GM23338 (cell line): ENCODE data around the gene PHLDB2.

Experiments used
- CREB1 ChIP-seq: fragments of 250-450 bp; sonication (Bioruptor Pico); IDR thresholded peaks from 2 replicates; pipeline ENCODE4 v1.5.0; 2020; ENCODE audit warnings: low read depth, mild to moderate bottlenecking, moderate library complexity
- ETS1 ChIP-seq: IDR thresholded peaks from 2 replicates; pipeline ENCODE4 v1.6.1; 2016; ENCODE audit warnings: antibody characterized with exemption
- EZH2 ChIP-seq: fragments of 200-600 bp; sonication (generic); IDR thresholded peaks from one replicate; pipeline ENCODE4 v1.8.0; 2017; ENCODE audit warnings: antibody characterized with exemption, mild to moderate bottlenecking, low read depth; ENCODE audit not compliant: unreplicated experiment
- EZH2phosphoT487 ChIP-seq: fragments of 200-600 bp; sonication (generic); IDR thresholded peaks from one replicate; pipeline ENCODE4 v1.8.1; 2018; ENCODE audit warnings: antibody characterized with exemption; ENCODE audit not compliant: unreplicated experiment
- JUNB ChIP-seq: IDR thresholded peaks from one replicate; pipeline ENCODE4 v1.6.1; 2016; ENCODE audit warnings: antibody characterized with exemption; ENCODE audit not compliant: unreplicated experiment
- NANOG ChIP-seq: IDR thresholded peaks from 2 replicates; pipeline ENCODE4 v1.6.1; 2016; ENCODE audit warnings: antibody characterized with exemption, borderline replicate concordance
- POLR2AphosphoS5 ChIP-seq: IDR thresholded peaks from 2 replicates; pipeline ENCODE4 v1.6.1; 2016; ENCODE audit warnings: antibody characterized with exemption, low read depth
- REST ChIP-seq: IDR thresholded peaks from one replicate; pipeline ENCODE4 v1.6.1; 2018; ENCODE audit warnings: antibody characterized with exemption; ENCODE audit not compliant: unreplicated experiment
- STAT1 ChIP-seq: IDR thresholded peaks from one replicate; pipeline ENCODE4 v1.6.1; 2016; ENCODE audit warnings: antibody characterized with exemption; ENCODE audit not compliant: unreplicated experiment
- ZNF114 ChIP-seq: fragments of 250-450 bp; sonication (Bioruptor Pico); IDR thresholded peaks from 2 replicates; pipeline ENCODE4 v1.5.0; 2020; ENCODE audit warnings: mild to moderate bottlenecking, moderate library complexity
- ZNF331 ChIP-seq: fragments of 250-450 bp; sonication (Bioruptor Pico); IDR thresholded peaks from 2 replicates; pipeline ENCODE4 v1.5.0; 2020; ENCODE audit warnings: low read depth, mild to moderate bottlenecking, moderate library complexity
- ZNF462 ChIP-seq: fragments of 250-450 bp; sonication (Bioruptor Pico); IDR thresholded peaks from 2 replicates; pipeline ENCODE4 v1.5.0; 2020; ENCODE audit warnings: mild to moderate bottlenecking, moderate library complexity
- TF ChIP-seq, protein P1 (sequence below), 2 experiments: fragments of 200-600 bp in 1 of 2; sonication (generic) in 1 of 2; conservative IDR thresholded peaks; 2 replicates each; pipeline versions ENCODE4 v1.5.1 to v1.6.1; 2016 to 2017; ENCODE audit warnings: antibody characterized with exemption in 2 of 2, low read depth in 2 of 2, mild to moderate bottlenecking in 2 of 2, moderate library complexity in 1 of 2

DNA sequence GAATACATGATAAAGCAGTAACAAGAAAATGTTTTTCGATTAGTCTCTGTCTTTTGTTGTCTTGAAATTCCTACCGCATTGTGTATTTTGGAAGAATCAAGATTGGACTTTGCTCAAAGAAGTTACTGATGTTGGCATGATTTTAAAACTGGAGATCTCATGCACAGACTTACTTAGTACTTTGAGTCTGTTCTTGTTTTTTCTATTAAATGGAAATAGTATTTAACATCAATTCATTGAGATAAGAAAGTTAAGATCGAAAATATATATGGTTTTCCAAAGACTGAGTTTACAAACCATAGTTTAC lies 122.3 kb downstream of the PHLDB2 start:
- no peak for TF ChIP-seq EZH2phosphoT487
- TF ChIP-seq, protein P1, sequence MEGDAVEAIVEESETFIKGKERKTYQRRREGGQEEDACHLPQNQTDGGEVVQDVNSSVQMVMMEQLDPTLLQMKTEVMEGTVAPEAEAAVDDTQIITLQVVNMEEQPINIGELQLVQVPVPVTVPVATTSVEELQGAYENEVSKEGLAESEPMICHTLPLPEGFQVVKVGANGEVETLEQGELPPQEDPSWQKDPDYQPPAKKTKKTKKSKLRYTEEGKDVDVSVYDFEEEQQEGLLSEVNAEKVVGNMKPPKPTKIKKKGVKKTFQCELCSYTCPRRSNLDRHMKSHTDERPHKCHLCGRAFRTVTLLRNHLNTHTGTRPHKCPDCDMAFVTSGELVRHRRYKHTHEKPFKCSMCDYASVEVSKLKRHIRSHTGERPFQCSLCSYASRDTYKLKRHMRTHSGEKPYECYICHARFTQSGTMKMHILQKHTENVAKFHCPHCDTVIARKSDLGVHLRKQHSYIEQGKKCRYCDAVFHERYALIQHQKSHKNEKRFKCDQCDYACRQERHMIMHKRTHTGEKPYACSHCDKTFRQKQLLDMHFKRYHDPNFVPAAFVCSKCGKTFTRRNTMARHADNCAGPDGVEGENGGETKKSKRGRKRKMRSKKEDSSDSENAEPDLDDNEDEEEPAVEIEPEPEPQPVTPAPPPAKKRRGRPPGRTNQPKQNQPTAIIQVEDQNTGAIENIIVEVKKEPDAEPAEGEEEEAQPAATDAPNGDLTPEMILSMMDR (conservative IDR thresholded peaks at IDR 0.05; ENCODE audit: low read depth in 2 of 2): no peak
- no peak for TF ChIP-seq EZH2
- no peak for TF ChIP-seq POLR2AphosphoS5
- TF ChIP-seq REST: no peak
- no peak for TF ChIP-seq CREB1 (CRISPR knock-in tag)
- no peak for TF ChIP-seq STAT1
- TF ChIP-seq ZNF114: no peak
- no peak for TF ChIP-seq JUNB
- no peak for TF ChIP-seq ETS1
- TF ChIP-seq ZNF331: no peak
- TF ChIP-seq NANOG: no peak
- no peak for TF ChIP-seq ZNF462 (CRISPR knock-in tag)
